Stimulated activated effector memory CD8-positive, alpha-beta T cell treated with anti-CD3 and anti-CD28 coated beads, Interleukin-12 subunit alpha, Interleukin-12 subunit beta, amount 100 ng/mL, for 72 hours (primary cell): ENCODE results near the gene TMEM108.

Experiments
- ATAC-seq: fragments of 150-1000 bp; cut with Tn5 transposase; 2 replicates; pipeline ENCODE4 v1.10.0; 2021
- DNase-seq, 2 donors: peaks; one replicate each; pipeline ENCODE4 v3.0.0; 2021 to 2022; ENCODE audit warnings: low spot score in 2 of 2
- H3K27ac Mint-ChIP-seq: one replicate; pipeline ENCODE4 v1.8.0; 2022; ENCODE audit warnings: mild to moderate bottlenecking, mixed read lengths
- H3K36me3 Mint-ChIP-seq: one replicate; pipeline ENCODE4 v1.8.0; 2022; ENCODE audit warnings: mild to moderate bottlenecking, mixed read lengths
- H3K4me1 Mint-ChIP-seq: one replicate; pipeline ENCODE4 v1.8.0; 2022; ENCODE audit warnings: mixed read lengths
- H3K4me3 Mint-ChIP-seq: one replicate; pipeline ENCODE4 v1.8.0; 2022; ENCODE audit warnings: mild to moderate bottlenecking, mixed read lengths
- H3K9me3 Mint-ChIP-seq: one replicate; pipeline ENCODE4 v1.8.0; 2022; ENCODE audit warnings: mixed read lengths

Gene TMEM108

DNA sequence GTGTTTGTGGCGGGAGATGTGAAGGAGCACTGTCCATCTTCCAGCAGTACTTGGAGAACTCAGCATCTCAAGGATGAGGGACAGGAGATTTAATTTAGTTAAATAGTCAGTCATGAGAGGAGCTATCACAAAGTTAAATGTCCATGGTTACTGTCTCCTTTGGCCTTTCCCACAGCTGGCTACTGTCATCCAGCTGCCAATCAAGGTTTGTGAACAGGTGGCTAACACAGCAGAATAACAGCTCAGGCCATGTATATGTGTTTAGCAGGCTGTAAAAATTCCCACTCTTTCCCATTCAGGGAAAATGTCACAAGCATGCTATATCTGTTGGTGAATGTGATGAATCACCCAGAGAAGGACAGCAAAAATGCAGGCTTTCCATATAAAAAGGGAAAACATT lies 120.5 kb downstream of the TMEM108 start:
- ATAC-seq (no peak), DNase-seq (no peak)
- Mint-ChIP-seq H3K9me3 (no peaks in the 10 kb centered on the region), H3K36me3 (no peaks in the 10 kb centered on the region), H3K4me3 (no peak overlapping the region), H3K27ac (no peak overlapping the region), H3K4me1 (no peaks in the 10 kb centered on the region)

GRCh38 chr3:133159498-133160475 lies 121.6 kb downstream of the TMEM108 start:
- Mint-ChIP-seq H3K4me3 (no peak overlapping the region), H3K36me3 (no peaks in the 10 kb centered on the region), H3K9me3 (no peaks in the 10 kb centered on the region), H3K27ac (no peak overlapping the region), H3K4me1 (no peaks in the 10 kb centered on the region)
- DNase-seq: no peak
- ATAC-seq: no peak

GRCh38 chr3:133161656-133162055 lies 123.5 kb downstream of the TMEM108 start:
- Mint-ChIP-seq H3K27ac (no peak overlapping the region), H3K9me3 (no peaks in the 10 kb centered on the region), H3K4me3 (no peak overlapping the region), H3K4me1 (no peaks in the 10 kb centered on the region), H3K36me3 (no peaks in the 10 kb centered on the region)
- DNase-seq (no peak), ATAC-seq (no peak)

GRCh38 chr3:133162265-133162664 lies 124.1 kb downstream of the TMEM108 start:
- ATAC-seq (no peak), DNase-seq (no peak)
- Mint-ChIP-seq H3K9me3 (no peaks in the 10 kb centered on the region), H3K36me3 (no peaks in the 10 kb centered on the region), H3K4me3 (no peak overlapping the region), H3K4me1 (no peaks in the 10 kb centered on the region), H3K27ac (no peak overlapping the region)

GRCh38 chr3:133162670-133163305 lies 124.6 kb downstream of the TMEM108 start:
- H3K4me3 Mint-ChIP-seq: no peak overlapping the region
- H3K9me3 Mint-ChIP-seq: no peaks in the 10 kb centered on the region
- ATAC-seq (no peak), DNase-seq (no peak)
- H3K27ac Mint-ChIP-seq: no peak overlapping the region
- no peaks in the 10 kb centered on the region for H3K4me1 Mint-ChIP-seq
- no peaks in the 10 kb centered on the region for H3K36me3 Mint-ChIP-seq

- no peak overlapping the region for H3K27ac Mint-ChIP-seq
- H3K36me3 Mint-ChIP-seq: no peaks in the 10 kb centered on the region
- H3K4me1 Mint-ChIP-seq: no peaks in the 10 kb centered on the region
- no peak overlapping the region for H3K4me3 Mint-ChIP-seq
- no peaks in the 10 kb centered on the region for H3K9me3 Mint-ChIP-seq
- no peak for DNase-seq
- no peak for ATAC-seq
Measured at GRCh38 chr3:133167340-133168024, 129.3 kb downstream of the TMEM108 start.

GRCh38 chr3:133168025-133168401 lies 129.8 kb downstream of the TMEM108 start:
- no peak for DNase-seq
- no peak overlapping the region for H3K4me3 Mint-ChIP-seq
- H3K36me3 Mint-ChIP-seq: no peaks in the 10 kb centered on the region
- no peaks in the 10 kb centered on the region for H3K4me1 Mint-ChIP-seq
- no peaks in the 10 kb centered on the region for H3K9me3 Mint-ChIP-seq
- H3K27ac Mint-ChIP-seq: no peak overlapping the region
- no peak for ATAC-seq

DNA sequence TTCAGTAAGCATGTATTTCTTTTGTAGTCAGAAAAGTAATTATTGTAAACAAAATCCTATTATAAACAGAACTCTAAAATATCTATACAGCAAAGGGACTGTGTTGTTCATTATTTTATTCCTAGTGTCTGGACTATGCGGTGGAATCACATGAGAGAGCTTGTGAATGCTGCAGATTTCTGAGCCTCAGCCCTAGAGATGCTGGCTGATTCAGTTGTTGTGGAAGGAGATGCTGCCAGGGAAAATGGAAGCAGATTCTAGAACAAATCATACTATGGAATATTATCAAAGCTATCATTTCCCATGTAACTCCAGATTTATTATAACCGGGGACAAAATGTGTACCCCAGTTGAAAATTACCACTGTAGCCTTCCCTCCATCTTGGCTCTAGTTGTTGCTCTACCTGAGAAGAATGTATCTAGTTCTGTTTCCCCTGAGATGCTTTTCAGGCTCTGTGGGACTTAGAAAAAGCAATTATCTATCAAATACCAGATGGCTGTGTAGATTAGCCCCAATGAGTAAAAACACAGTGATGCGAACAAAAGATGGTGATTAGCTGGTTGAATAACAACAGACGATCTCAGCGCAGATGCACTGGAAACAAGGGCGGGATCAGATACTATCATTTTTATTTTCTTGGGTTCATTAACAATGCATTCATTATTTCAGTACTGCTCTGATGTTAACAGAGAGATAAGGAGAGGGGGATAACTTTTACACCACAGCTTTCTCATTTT lies 131.3 kb downstream of the TMEM108 start:
- Mint-ChIP-seq H3K4me3 (no peak overlapping the region), H3K4me1 (no peaks in the 10 kb centered on the region), H3K36me3 (no peaks in the 10 kb centered on the region), H3K27ac (no peak overlapping the region), H3K9me3 (no peaks in the 10 kb centered on the region)
- no peak for DNase-seq
- ATAC-seq: no peak

DNA sequence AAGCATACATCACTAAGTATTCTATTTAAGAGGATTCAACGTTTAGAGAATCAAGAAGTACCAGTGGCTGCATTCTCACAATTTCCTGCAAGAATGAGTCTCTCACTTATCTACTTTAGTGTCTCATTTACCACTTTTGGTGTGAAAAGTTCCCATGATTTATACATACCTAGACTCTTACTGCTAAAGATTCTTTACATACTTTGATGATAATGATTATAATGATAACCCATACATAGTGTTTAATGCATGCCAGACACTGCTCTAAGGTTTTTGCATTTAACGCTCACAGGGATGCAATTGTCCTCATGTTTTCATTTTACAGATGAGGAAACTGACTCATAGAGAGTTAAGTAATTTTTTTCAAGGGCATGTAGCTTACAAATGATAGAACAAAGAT lies 133.6 kb downstream of the TMEM108 start:
- DNase-seq (no peak), ATAC-seq (no peak)
- H3K36me3 Mint-ChIP-seq: no peaks in the 10 kb centered on the region
- H3K4me3 Mint-ChIP-seq: no peak overlapping the region
- no peak overlapping the region for H3K27ac Mint-ChIP-seq
- H3K9me3 Mint-ChIP-seq: no peaks in the 10 kb centered on the region
- H3K4me1 Mint-ChIP-seq: no peaks in the 10 kb centered on the region

DNA sequence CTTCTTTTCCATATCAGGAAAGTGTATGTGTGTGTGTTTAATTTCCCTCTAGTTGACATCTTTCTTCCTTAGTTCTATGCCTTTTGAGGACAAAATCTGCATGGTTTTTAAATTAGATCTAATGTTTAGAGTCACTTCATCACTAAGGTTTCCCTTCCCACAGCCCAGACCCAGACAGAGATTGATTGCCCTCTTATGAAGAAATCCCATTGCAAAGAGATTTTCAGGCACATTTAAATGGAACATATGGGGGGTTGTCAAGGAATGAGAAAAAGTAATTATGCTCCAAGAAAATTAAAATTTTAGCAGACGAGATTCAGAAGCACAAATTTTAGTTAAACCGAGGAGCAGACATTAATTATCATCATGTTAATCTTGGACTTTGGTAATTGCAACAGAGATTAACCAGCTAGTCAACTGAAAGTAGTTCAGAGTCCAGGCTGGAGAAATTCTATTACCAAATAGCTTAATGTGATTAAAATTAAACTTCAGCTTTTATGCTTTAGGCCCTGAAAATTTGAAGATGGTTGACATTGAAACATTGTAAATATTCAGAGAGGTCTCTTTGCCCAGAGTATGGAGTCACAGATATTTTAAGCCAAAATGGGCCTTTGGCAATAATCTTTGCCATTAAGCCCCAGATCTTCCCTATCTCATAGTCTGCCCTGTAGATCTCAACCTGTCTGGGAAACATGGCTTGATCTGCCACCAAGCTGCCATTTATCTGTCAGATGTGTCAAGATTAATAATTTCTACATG lies 143.4 kb downstream of the TMEM108 start:
- Mint-ChIP-seq H3K36me3 (no peaks in the 10 kb centered on the region), H3K4me1 (no peaks in the 10 kb centered on the region), H3K27ac (no peak overlapping the region), H3K9me3 (no peaks in the 10 kb centered on the region), H3K4me3 (no peak overlapping the region)
- DNase-seq (no peak), ATAC-seq (no peak)

DNA sequence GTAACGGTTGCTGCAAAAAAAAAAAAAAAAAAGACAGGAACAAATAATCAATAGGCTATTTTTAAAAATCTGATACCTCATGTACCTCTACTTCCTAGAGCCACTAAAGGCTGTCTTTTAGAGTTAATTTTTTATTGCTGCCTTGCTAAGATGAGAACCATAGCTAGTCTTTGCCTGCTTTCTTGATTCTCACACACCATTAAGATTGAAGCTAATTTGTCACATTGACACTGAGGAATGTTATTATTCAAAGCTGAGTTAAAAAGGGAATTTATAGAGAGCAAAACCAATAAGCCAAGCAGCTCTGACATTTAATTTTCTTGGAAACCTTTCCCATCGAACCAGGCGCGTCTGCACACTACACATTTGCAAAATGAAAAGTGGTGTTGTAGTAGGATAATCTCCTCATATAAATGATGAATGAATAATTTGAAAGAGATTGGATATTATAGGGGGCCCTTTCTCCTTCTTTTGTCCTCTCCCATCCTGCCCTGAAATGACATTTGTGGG lies 149.7 kb downstream of the TMEM108 start:
- Mint-ChIP-seq H3K36me3 (no peaks in the 10 kb centered on the region), H3K27ac (no peak overlapping the region), H3K4me1 (no peaks in the 10 kb centered on the region), H3K4me3 (no peak overlapping the region), H3K9me3 (no peaks in the 10 kb centered on the region)
- ATAC-seq: no peak
- no peak for DNase-seq

GRCh38 chr3:133188996-133189395 lies 150.8 kb downstream of the TMEM108 start:
- ATAC-seq: no peak
- Mint-ChIP-seq H3K4me3 (no peak overlapping the region), H3K9me3 (no peaks in the 10 kb centered on the region), H3K27ac (no peak overlapping the region), H3K4me1 (no peaks in the 10 kb centered on the region), H3K36me3 (no peaks in the 10 kb centered on the region)
- DNase-seq: no peak

- Mint-ChIP-seq H3K9me3 (no peaks in the 10 kb centered on the region), H3K4me1 (no peaks in the 10 kb centered on the region), H3K36me3 (no peaks in the 10 kb centered on the region), H3K27ac (no peak overlapping the region), H3K4me3 (no peak overlapping the region)
- ATAC-seq (no peak), DNase-seq (no peak)
Measured at GRCh38 chr3:133189893-133190292, 151.7 kb downstream of the TMEM108 start.

DNA sequence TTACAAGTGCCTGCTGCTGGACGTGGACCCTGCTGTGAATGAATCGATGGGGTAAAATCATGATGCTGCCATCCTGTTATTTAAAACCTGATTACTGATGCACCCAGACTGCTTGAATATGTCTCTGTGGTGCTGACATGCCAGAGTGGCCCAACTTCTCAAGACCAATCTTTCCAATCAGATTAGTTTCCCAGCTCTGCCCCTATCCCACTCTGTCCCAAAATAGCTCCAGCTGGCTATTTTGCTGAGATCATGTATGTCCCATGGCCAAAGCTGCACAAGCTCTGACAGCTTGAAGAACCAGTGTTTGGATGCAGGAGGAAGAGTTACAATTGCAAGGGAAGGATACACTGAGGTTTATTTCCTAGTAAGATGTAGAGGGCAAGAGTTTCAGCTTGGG lies 153.6 kb downstream of the TMEM108 start:
- DNase-seq (no peak), ATAC-seq (no peak)
- no peaks in the 10 kb centered on the region for H3K4me1 Mint-ChIP-seq
- H3K27ac Mint-ChIP-seq: no peak overlapping the region
- no peak overlapping the region for H3K4me3 Mint-ChIP-seq
- no peaks in the 10 kb centered on the region for H3K36me3 Mint-ChIP-seq
- H3K9me3 Mint-ChIP-seq: peaks cover 2% of the 10 kb centered on the region
